ENCODE results near the gene PPP6R1. TPM values are rescaled to one million over a fixed set of nuclear protein-coding genes. Genes with fewer than 3 reads are reported as not detected.

PPP6R1 gene
- total RNA-seq, 4 donors from 2014 or later, result 29.4 to 47.9 (median 37.5) TPM

- no peak overlapping the region for H3K4me3 ChIP-seq (ENCODE audit: low read depth, poor library complexity, severe bottlenecking)
- DNase-seq (ENCODE audit: low spot score in 2 of 2), result peak in 1 of 2 donors; percentile 82
- TF ChIP-seq POLR2A (IDR thresholded peaks at IDR 0.05), result no peak
- no peak for TF ChIP-seq CTCF (IDR thresholded peaks at IDR 0.05)
- WGBS, 2 donors, result 93 to 95% methylated on average over 16 of the region's 16 CpGs
- intact Hi-C loops (cut with DNase I; ENCODE audit: low total_unique reads), result no loop called here
Measured at GRCh38 chr19:55265173-55265572, 6.4 kb upstream of the PPP6R1 start.

- TF ChIP-seq POLR2A (IDR thresholded peaks at IDR 0.05) (no peak), CTCF (IDR thresholded peaks at IDR 0.05) (no peak)
- no peak for DNase-seq (ENCODE audit: low spot score in 2 of 2)
- H3K4me3 ChIP-seq (ENCODE audit: low read depth, poor library complexity, severe bottlenecking), result no peak overlapping the region
- intact Hi-C loops (cut with DNase I; ENCODE audit: low total_unique reads), result no loop called here
- 83 to 85% methylated on average over 5 of the region's 5 CpGs for WGBS, 2 donors
Measured at GRCh38 chr19:55264531-55264930, 5.7 kb upstream of the PPP6R1 start.

- 90 to 98% methylated on average over 9 of the region's 9 CpGs for WGBS, 2 donors
- DNase-seq (ENCODE audit: low spot score in 2 of 2), result no peak
- TF ChIP-seq POLR2A (IDR thresholded peaks at IDR 0.05) (no peak), CTCF (IDR thresholded peaks at IDR 0.05) (no peak)
- intact Hi-C loops (cut with DNase I; ENCODE audit: low total_unique reads), result no loop called here
- no peak overlapping the region for H3K4me3 ChIP-seq (ENCODE audit: low read depth, poor library complexity, severe bottlenecking)
Measured at GRCh38 chr19:55262359-55262758, 3.5 kb upstream of the PPP6R1 start.

- TF ChIP-seq CTCF (IDR thresholded peaks at IDR 0.05), result no peak
- no peak for TF ChIP-seq POLR2A (IDR thresholded peaks at IDR 0.05)
- intact Hi-C loops (cut with DNase I; ENCODE audit: low total_unique reads), result no loop called here
- WGBS, 2 donors, result 83 to 84% methylated on average over 13 of the region's 13 CpGs
- H3K4me3 ChIP-seq (ENCODE audit: low read depth, poor library complexity, severe bottlenecking), result no peak overlapping the region
- DNase-seq (ENCODE audit: low spot score in 2 of 2), result no peak
Measured at GRCh38 chr19:55261671-55262126, 2.9 kb upstream of the PPP6R1 start.

GRCh38 chr19:55259540-55260210, 858 bp upstream of the PPP6R1 start:
- H3K4me3 ChIP-seq (ENCODE audit: low read depth, poor library complexity, severe bottlenecking), result no peak overlapping the region
- no peak for TF ChIP-seq CTCF (IDR thresholded peaks at IDR 0.05)
- TF ChIP-seq POLR2A (IDR thresholded peaks at IDR 0.05), result no peak
- intact Hi-C loops (cut with DNase I; ENCODE audit: low total_unique reads), result no loop called here
- WGBS, 2 donors, result 36 to 37% methylated on average over 29 of the region's 29 CpGs
- no peak for DNase-seq (ENCODE audit: low spot score in 2 of 2)

GRCh38 chr19:55258476-55258827, 365 bp downstream of the PPP6R1 start:
- DNase-seq (ENCODE audit: low spot score in 2 of 2), result no peak
- no peak for TF ChIP-seq POLR2A (IDR thresholded peaks at IDR 0.05)
- no peak for TF ChIP-seq CTCF (IDR thresholded peaks at IDR 0.05)
- WGBS, 2 donors, result 0% methylated on average over 1 to 31 of the region's 53 CpGs
- peak overlapping the region; percentile 79 for H3K4me3 ChIP-seq (ENCODE audit: low read depth, poor library complexity, severe bottlenecking)
- intact Hi-C loops (cut with DNase I; ENCODE audit: low total_unique reads), result no loop called here

Measured in lower leg skin (tissue), 4 donors.